ENCODE results near the gene MEIS2. TPM values are rescaled to one million over a fixed set of nuclear protein-coding genes. Genes with fewer than 3 reads are reported as not detected.

Gene MEIS2
- polyA plus RNA-seq, 2 of the 4 experiments (the other 2 are of a cell fraction) = 7.3 to 11.1 TPM

GRCh38 chr15:37038716-37039106, 61.6 kb downstream of the MEIS2 start:
- WGBS (ENCODE audit: missing lambda C conversion rate) = 96% methylated on average over 6 of the region's 7 CpGs
- POLR2A ChIA-PET = no interaction called here
- no peaks in the 10 kb centered on the region for H3K4me1 ChIP-seq

GRCh38 chr15:37037850-37038715, 62.3 kb downstream of the MEIS2 start:
- no peak for DNase-seq (ENCODE audit: low read depth in 1 of 2, low spot score in 1 of 2)
- CTCF ChIA-PET = no interaction called here

More at GRCh38 chr15:37038716-37039106, 61.6 kb downstream of the MEIS2 start:
- Histone ChIP-seq H3K4me2 (no peak overlapping the region), H3K27ac (no peak overlapping the region), H3K4me3 (no peak overlapping the region), H3K9me3 (no peaks in the 10 kb centered on the region)
- CTCF ChIA-PET = no interaction called here
- FAIRE-seq = no peak
- no peak for DNase-seq (ENCODE audit: low read depth in 1 of 2, low spot score in 1 of 2)
- ATAC-seq = no peak
- TF ChIP-seq CBX8 (IDR thresholded peaks at IDR 0.05) (no peak), RFX5 (IDR thresholded peaks at IDR 0.05) (no peak), ZSCAN20 (CRISPR knock-in tag; IDR thresholded peaks at IDR 0.05) (no peak)

DNA sequence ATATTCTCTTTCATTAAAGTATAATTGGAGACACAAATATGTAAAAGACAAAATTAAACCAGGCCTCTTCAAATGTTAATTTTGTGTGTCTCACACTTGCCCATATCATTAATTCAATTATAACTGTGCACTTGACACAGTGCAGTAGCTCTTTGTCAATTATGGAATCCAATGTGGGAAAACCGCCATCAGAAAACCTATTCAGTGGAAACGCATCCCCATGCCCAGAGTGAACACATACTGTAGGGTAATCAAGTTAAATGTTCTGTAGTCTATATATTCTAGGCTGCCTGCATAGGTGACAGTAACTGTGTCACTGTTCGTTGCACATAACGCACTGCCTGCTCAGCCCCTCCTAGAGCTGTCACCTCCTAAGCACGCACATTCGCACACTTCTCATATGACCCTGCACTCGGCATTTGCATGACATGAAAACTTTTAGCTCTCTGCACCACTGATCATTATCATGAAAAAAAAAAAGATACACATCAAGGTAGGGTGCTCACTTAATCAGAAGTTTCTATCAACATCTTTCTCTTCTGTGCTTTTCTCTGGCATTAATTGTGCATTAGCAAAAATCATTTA, 63.2 kb downstream of the MEIS2 start:
- no peak overlapping the region for H3K27ac ChIP-seq
- CTCF ChIA-PET = interaction anchor here (0.6 kb wide), 1 partner anchor 12 kb away, joined by 3 read pairs; no protein-coding TSS in a partner anchor
- no peaks in the 10 kb centered on the region for H3K4me1 ChIP-seq
- no peak overlapping the region for H3K4me3 ChIP-seq
- FAIRE-seq = no peak
- ATAC-seq = no peak
- no peak for TF ChIP-seq FOSL2 (IDR thresholded peaks at IDR 0.05)
- no peak for TF ChIP-seq FOSL2 (CRISPR knock-in tag; IDR thresholded peaks at IDR 0.05)
- no peak for TF ChIP-seq RARB (CRISPR knock-in tag; IDR thresholded peaks at IDR 0.05)
- TF ChIP-seq NPAS2 (CRISPR knock-in tag; IDR thresholded peaks at IDR 0.05; ENCODE audit: borderline replicate concordance) = no peak
- no peak for TF ChIP-seq RNF2 (IDR thresholded peaks at IDR 0.05; ENCODE audit: borderline replicate concordance, low read depth)
- no peak for TF ChIP-seq ZSCAN20 (CRISPR knock-in tag; IDR thresholded peaks at IDR 0.05)
- no peak for TF ChIP-seq HMGXB4 (CRISPR knock-in tag; IDR thresholded peaks at IDR 0.05; ENCODE audit: borderline replicate concordance)
- no peak for TF ChIP-seq HOXB13 (CRISPR knock-in tag; IDR thresholded peaks at IDR 0.05; ENCODE audit: low read depth)
- no peak for TF ChIP-seq CEBPB (IDR thresholded peaks at IDR 0.05)
- TF ChIP-seq MAZ (IDR thresholded peaks at IDR 0.05; ENCODE audit: borderline replicate concordance, low read depth, low read length) = no peak
- no peak for TF ChIP-seq EP300 (IDR thresholded peaks at IDR 0.05)
- TF ChIP-seq POLR2AphosphoS2 (conservative IDR thresholded peaks at IDR 0.05; ENCODE audit: low read length) = no peak
- TF ChIP-seq HOXA7 (CRISPR knock-in tag; IDR thresholded peaks at IDR 0.05) = no peak
- no peak for TF ChIP-seq RFX5 (IDR thresholded peaks at IDR 0.05)
- TF ChIP-seq NR3C1 (IDR thresholded peaks at IDR 0.05) = no peak
- no peak for TF ChIP-seq CBX8 (IDR thresholded peaks at IDR 0.05)
- no peak for TF ChIP-seq HEYL (CRISPR knock-in tag; IDR thresholded peaks at IDR 0.05)
- TF ChIP-seq JUNB (IDR thresholded peaks at IDR 0.05) = no peak
- TF ChIP-seq ESRRA (IDR thresholded peaks at IDR 0.05; ENCODE audit: borderline replicate concordance, low read length) = no peak
- no peak for TF ChIP-seq KDM5A (IDR thresholded peaks at IDR 0.05)
- H3K4me2 ChIP-seq = no peak overlapping the region
- WGBS (ENCODE audit: missing lambda C conversion rate) = 93% methylated on average over 7 of the region's 7 CpGs
- no peaks in the 10 kb centered on the region for H3K9me3 ChIP-seq
- POLR2A ChIA-PET = no interaction called here
- no peak for DNase-seq (ENCODE audit: low read depth in 1 of 2, low spot score in 1 of 2)

More at GRCh38 chr15:37037850-37038715, 62.3 kb downstream of the MEIS2 start:
- 95% methylated on average over 7 of the region's 7 CpGs for WGBS (ENCODE audit: missing lambda C conversion rate)
- ATAC-seq (no peak), FAIRE-seq (no peak)
- POLR2A ChIA-PET = no interaction called here
- TF ChIP-seq PHF8 (IDR thresholded peaks at IDR 0.05; ENCODE audit: borderline replicate concordance, low read depth) (no peak), USF2 (IDR thresholded peaks at IDR 0.05) (no peak), ZSCAN20 (CRISPR knock-in tag; IDR thresholded peaks at IDR 0.05) (no peak), HMGXB4 (CRISPR knock-in tag; IDR thresholded peaks at IDR 0.05; ENCODE audit: borderline replicate concordance) (no peak)
- no peaks in the 10 kb centered on the region for H3K9me3 ChIP-seq
- no peak overlapping the region for H3K27ac ChIP-seq
- H3K4me2 ChIP-seq = no peak overlapping the region
- no peak overlapping the region for H3K4me3 ChIP-seq
- no peaks in the 10 kb centered on the region for H3K4me1 ChIP-seq
